ENCODE measurements around the gene RMDN2. TPM values are rescaled to one million over a fixed set of nuclear protein-coding genes. Genes with fewer than 3 reads are reported as not detected.
"Not testable (repeated sequence)": the region's sequence is repeated elsewhere in the genome, so short reads cannot be mapped to it uniquely, and the experiment has no call there.

The RMDN2 gene
- total RNA-seq, 2 experiments from 2014 or later, result 0.79 to 1.2 TPM

DNA sequence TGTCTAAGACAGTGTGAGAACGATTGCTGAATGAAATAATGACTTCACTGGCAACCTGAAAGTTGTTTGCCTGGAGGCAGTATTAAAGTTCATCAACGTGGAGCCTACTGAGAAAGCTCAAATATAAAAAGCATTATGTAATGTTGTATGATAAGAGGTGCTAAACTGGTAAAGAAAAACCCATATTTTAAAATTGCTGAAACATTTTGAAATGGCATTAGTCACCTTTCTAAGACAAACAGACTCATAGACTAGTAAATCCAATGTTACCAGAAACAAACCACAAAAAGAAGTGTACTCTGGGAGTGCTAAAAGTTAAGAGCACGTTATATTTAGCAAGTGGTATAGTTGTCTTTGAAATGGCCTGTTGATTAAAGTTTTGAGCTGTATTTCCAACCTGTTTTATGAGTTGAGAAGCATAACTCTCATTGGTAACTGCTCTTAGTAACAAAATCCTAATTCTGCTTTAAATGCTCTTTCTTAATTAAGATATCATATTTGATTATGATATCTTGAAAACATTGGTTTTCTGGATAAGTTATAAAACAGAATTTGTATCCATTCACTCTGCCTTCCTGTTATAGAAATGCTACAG is 88.2 kb downstream of the RMDN2 start:
- H3K4me3 Mint-ChIP-seq, result no peak overlapping the region
- no peaks in the 10 kb centered on the region for H3K9me3 Mint-ChIP-seq
- CTCF ChIA-PET, result no interaction called here
- no peaks in the 10 kb centered on the region for H3K27me3 Mint-ChIP-seq (ENCODE audit: low read depth)
- DNase-seq, result no peak
- H3K36me3 Mint-ChIP-seq (ENCODE audit: low read depth), result peaks cover 8% of the 10 kb centered on the region
- intact Hi-C loops (cut with micrococcal nuclease), result no loop called here
- H3K4me1 Mint-ChIP-seq (ENCODE audit: low read depth), result no peaks in the 10 kb centered on the region
- H3K27ac Mint-ChIP-seq, result no peak overlapping the region

- no peaks in the 10 kb centered on the region for H3K9me3 Mint-ChIP-seq
- no peaks in the 10 kb centered on the region for H3K27me3 Mint-ChIP-seq (ENCODE audit: low read depth)
- intact Hi-C loops (cut with micrococcal nuclease), result no loop called here
- CTCF ChIA-PET, result no interaction called here
- H3K4me1 Mint-ChIP-seq (ENCODE audit: low read depth), result no peaks in the 10 kb centered on the region
- H3K4me3 Mint-ChIP-seq, result no peak overlapping the region
- H3K36me3 Mint-ChIP-seq (ENCODE audit: low read depth), result peaks cover 4% of the 10 kb centered on the region
- no peak for DNase-seq
- no peak overlapping the region for H3K27ac Mint-ChIP-seq
Observed at GRCh38 chr2:38016219-38016618, 91.1 kb downstream of the RMDN2 start.

DNA sequence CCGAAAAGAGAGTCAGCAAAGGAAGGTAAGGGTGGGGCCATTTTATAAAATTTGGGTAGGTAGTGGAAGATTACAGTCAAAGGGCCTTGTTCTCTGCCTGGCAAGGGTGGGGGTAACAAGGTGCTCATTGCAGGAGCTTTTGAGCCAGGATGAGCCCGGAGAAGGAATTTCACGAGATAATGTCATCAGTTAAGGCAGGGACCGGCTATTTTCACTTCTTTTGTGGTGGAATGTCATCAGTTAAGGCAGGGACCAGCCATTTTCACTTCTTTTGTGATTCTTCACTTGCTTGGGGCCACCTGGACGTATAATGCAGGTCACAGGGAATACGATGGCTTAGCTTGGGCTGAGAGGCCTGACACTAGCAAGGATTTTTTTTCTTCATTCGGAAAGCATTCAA is 92.7 kb downstream of the RMDN2 start:
- CTCF ChIA-PET, result no interaction called here
- no peak for DNase-seq
- Mint-ChIP-seq H3K27ac (no peak overlapping the region), H3K4me1 (ENCODE audit: low read depth) (no peaks in the 10 kb centered on the region), H3K9me3 (no peaks in the 10 kb centered on the region), H3K4me3 (no peak overlapping the region), H3K27me3 (ENCODE audit: low read depth) (no peaks in the 10 kb centered on the region), H3K36me3 (ENCODE audit: low read depth) (no peaks in the 10 kb centered on the region)
- intact Hi-C loops (cut with micrococcal nuclease), result no loop called here

DNA sequence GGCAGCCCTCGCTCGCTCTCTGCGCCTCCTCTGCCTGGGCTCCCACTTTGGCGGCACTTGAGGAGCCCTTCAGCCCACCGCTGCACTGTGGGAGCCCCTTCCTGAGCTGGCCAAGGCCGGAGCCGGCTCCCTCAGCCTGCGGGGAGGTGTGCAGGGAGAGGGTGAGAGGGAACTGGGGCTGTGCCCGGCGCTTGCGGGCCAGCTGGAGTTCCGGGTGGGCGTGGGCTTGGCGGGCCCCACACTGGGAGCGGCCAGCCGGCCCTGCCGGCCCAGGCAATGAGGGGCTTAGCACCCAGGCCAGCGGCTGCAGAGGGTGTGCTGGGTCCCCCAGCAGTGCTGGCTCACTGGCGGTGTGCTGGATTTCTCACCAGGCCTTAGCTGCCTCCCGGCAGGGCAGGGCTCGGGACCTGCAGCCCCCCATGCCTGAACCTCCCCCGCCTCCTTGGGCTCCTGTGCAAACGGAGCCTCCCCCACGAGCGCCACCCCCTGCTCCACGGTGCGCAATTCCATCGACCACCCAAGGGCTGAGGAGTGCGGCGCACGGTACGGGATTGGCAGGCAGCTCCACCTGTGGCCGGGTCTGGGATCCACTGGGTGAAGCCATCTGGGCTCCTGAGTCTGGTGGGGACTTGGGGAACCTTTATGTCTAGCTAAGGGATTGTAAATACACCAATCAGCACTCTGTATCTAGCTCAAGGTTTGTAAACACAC is 95.4 kb downstream of the RMDN2 start:
- intact Hi-C loops (cut with micrococcal nuclease); H3K27me3 Mint-ChIP-seq (ENCODE audit: low read depth); H3K9me3 Mint-ChIP-seq; H3K4me3 Mint-ChIP-seq; H3K36me3 Mint-ChIP-seq (ENCODE audit: low read depth); H3K27ac Mint-ChIP-seq; H3K4me1 Mint-ChIP-seq (ENCODE audit: low read depth); DNase-seq; CTCF ChIA-PET: not testable (repeated sequence)

DNA sequence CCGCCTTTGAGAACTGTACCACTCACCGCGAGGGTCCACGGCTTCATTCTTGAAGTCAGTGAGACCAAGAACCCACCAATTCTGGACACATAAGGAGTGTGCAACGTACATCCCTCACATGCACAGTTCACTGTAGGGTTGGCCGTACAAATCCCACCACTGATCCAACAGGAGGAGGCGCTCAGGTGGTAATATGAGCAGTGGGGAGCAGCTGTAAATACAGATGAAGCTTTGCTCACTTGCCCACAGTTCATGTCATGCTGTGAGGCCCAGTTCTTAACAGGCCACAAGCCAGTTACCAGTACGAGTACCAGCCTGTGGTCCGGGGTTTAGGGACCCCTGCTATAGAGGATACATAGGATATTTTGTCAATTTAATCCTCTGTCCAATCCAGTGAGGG is 96.5 kb downstream of the RMDN2 start:
- DNase-seq, result no peak
- CTCF ChIA-PET, result no interaction called here
- Mint-ChIP-seq H3K4me1 (ENCODE audit: low read depth) (no peaks in the 10 kb centered on the region), H3K27ac (no peak overlapping the region), H3K9me3 (no peaks in the 10 kb centered on the region), H3K4me3 (no peak overlapping the region), H3K27me3 (ENCODE audit: low read depth) (no peaks in the 10 kb centered on the region), H3K36me3 (ENCODE audit: low read depth) (no peaks in the 10 kb centered on the region)
- intact Hi-C loops (cut with micrococcal nuclease), result no loop called here

GRCh38 chr2:38026846-38027245 is 101.8 kb downstream of the RMDN2 start:
- H3K4me1 Mint-ChIP-seq (ENCODE audit: low read depth), result no peaks in the 10 kb centered on the region

GRCh38 chr2:38028829-38029228 is 103.7 kb downstream of the RMDN2 start:
- intact Hi-C loops (cut with micrococcal nuclease), result no loop called here
- Mint-ChIP-seq H3K27ac (no peak overlapping the region), H3K9me3 (no peaks in the 10 kb centered on the region), H3K4me3 (no peak overlapping the region), H3K36me3 (ENCODE audit: low read depth) (no peaks in the 10 kb centered on the region), H3K4me1 (ENCODE audit: low read depth) (no peaks in the 10 kb centered on the region), H3K27me3 (ENCODE audit: low read depth) (peaks cover 3% of the 10 kb centered on the region)
- no peak for DNase-seq
- CTCF ChIA-PET, result interaction anchor here (1.6 kb wide), 1 partner anchor 47 kb away, joined by 5 read pairs; no protein-coding TSS in a partner anchor

More at GRCh38 chr2:38026846-38027245, 101.8 kb downstream of the RMDN2 start:
- no peak for DNase-seq
- Mint-ChIP-seq H3K36me3 (ENCODE audit: low read depth) (no peaks in the 10 kb centered on the region), H3K9me3 (no peaks in the 10 kb centered on the region), H3K27ac (no peak overlapping the region), H3K4me3 (no peak overlapping the region), H3K27me3 (ENCODE audit: low read depth) (peaks cover 3% of the 10 kb centered on the region)
- CTCF ChIA-PET, result no interaction called here
- intact Hi-C loops (cut with micrococcal nuclease), result no loop called here

GRCh38 chr2:38029512-38029911 is 104.4 kb downstream of the RMDN2 start:
- Mint-ChIP-seq H3K9me3 (no peaks in the 10 kb centered on the region), H3K4me3 (no peak overlapping the region), H3K27me3 (ENCODE audit: low read depth) (peaks cover 3% of the 10 kb centered on the region), H3K27ac (no peak overlapping the region), H3K4me1 (ENCODE audit: low read depth) (no peaks in the 10 kb centered on the region), H3K36me3 (ENCODE audit: low read depth) (no peaks in the 10 kb centered on the region)
- DNase-seq, result no peak
- intact Hi-C loops (cut with micrococcal nuclease), result no loop called here
- CTCF ChIA-PET, result no interaction called here

GRCh38 chr2:38030635-38031355 is 105.7 kb downstream of the RMDN2 start:
- Mint-ChIP-seq H3K4me1 (ENCODE audit: low read depth) (no peaks in the 10 kb centered on the region), H3K27me3 (ENCODE audit: low read depth) (peaks cover 6% of the 10 kb centered on the region), H3K27ac (no peak overlapping the region), H3K9me3 (no peaks in the 10 kb centered on the region), H3K36me3 (ENCODE audit: low read depth) (no peaks in the 10 kb centered on the region), H3K4me3 (no peak overlapping the region)
- DNase-seq, result no peak
- CTCF ChIA-PET, result no interaction called here
- intact Hi-C loops (cut with micrococcal nuclease), result no loop called here

- no peak for DNase-seq
- H3K27me3 Mint-ChIP-seq (ENCODE audit: low read depth), result peaks cover 25% of the 10 kb centered on the region
- H3K4me1 Mint-ChIP-seq (ENCODE audit: low read depth), result peaks cover 11% of the 10 kb centered on the region
- CTCF ChIA-PET, result no interaction called here
- no peaks in the 10 kb centered on the region for H3K9me3 Mint-ChIP-seq
- intact Hi-C loops (cut with micrococcal nuclease), result no loop called here
- no peaks in the 10 kb centered on the region for H3K36me3 Mint-ChIP-seq (ENCODE audit: low read depth)
- no peak overlapping the region for H3K27ac Mint-ChIP-seq
- no peak overlapping the region for H3K4me3 Mint-ChIP-seq
Observed at GRCh38 chr2:38032946-38033345, 107.9 kb downstream of the RMDN2 start.

DNA sequence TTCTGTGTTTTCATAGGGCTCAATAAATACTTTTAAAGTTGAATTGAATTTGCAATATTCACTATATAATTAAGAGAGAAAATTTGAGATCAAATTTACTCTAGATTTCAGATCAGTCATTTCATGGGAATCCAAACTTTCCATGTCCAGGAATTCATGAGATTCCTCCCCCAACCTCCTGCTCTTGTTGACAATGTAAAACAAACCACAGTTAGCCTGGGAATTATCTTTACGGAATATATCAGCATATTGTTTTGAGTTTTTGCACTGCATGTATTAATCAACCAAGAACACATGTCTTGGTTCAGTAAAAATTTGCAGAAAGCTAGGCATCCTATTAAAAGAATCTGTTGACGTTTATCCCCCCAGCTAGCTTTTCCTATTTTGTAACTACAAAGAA is 108.6 kb downstream of the RMDN2 start:
- H3K27me3 Mint-ChIP-seq (ENCODE audit: low read depth), result peaks cover 30% of the 10 kb centered on the region
- CTCF ChIA-PET, result no interaction called here
- no peak for DNase-seq
- no peak overlapping the region for H3K27ac Mint-ChIP-seq
- intact Hi-C loops (cut with micrococcal nuclease), result no loop called here
- no peak overlapping the region for H3K4me3 Mint-ChIP-seq
- H3K36me3 Mint-ChIP-seq (ENCODE audit: low read depth), result no peaks in the 10 kb centered on the region
- no peaks in the 10 kb centered on the region for H3K9me3 Mint-ChIP-seq
- H3K4me1 Mint-ChIP-seq (ENCODE audit: low read depth), result peaks cover 16% of the 10 kb centered on the region

- no peak for DNase-seq
- CTCF ChIA-PET, result interaction anchor here (0.5 to 2.4 kb wide), 3 partner anchors 10 to 41 kb away, joined by 3 to 8 read pairs (median 3); no protein-coding TSS in a partner anchor
- Mint-ChIP-seq H3K4me1 (ENCODE audit: low read depth) (peaks cover 16% of the 10 kb centered on the region), H3K4me3 (no peak overlapping the region), H3K9me3 (no peaks in the 10 kb centered on the region), H3K36me3 (ENCODE audit: low read depth) (no peaks in the 10 kb centered on the region), H3K27ac (no peak overlapping the region), H3K27me3 (ENCODE audit: low read depth) (peaks cover 45% of the 10 kb centered on the region)
- intact Hi-C loops (cut with micrococcal nuclease), result no loop called here
Observed at GRCh38 chr2:38035968-38036367, 110.9 kb downstream of the RMDN2 start.

DNA sequence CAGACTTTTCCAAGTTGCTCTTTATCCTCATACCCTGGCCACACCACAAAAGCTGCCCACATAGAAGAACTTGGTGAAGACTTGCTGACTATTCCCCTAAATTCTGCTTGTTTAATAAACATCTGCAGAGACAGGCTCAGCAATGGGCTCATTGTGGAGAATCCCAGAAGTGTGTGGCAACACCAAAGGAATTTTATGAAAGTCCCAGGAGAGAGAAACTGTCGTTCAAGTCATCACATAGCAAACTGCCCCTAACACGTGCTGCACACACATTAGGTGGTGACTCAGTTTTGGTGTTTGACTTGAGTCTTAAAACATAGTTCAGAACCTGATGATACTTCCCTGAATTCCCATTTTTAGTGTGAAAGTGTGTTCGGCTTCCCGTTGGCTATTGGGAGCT is 112.2 kb downstream of the RMDN2 start:
- Mint-ChIP-seq H3K27ac (no peak overlapping the region), H3K36me3 (ENCODE audit: low read depth) (no peaks in the 10 kb centered on the region), H3K4me3 (no peak overlapping the region), H3K9me3 (no peaks in the 10 kb centered on the region), H3K4me1 (ENCODE audit: low read depth) (peaks cover 16% of the 10 kb centered on the region), H3K27me3 (ENCODE audit: low read depth) (peaks cover 43% of the 10 kb centered on the region)
- intact Hi-C loops (cut with micrococcal nuclease), result loop anchor here (1.0 kb wide), 1 partner anchor 21 kb away; no protein-coding TSS in a partner anchor
- CTCF ChIA-PET, result interaction anchor here (0.7 to 2.4 kb wide), 2 partner anchors 39 to 370 kb away, joined by 3 to 8 read pairs; no protein-coding TSS in a partner anchor
- no peak for DNase-seq
